NCI-H345 treated with DMSO at 0.1 percent for 48 hours (cell line): Measurements from ENCODE around the gene EIF5A2.

Experiments used
- DNase-seq: peaks from one replicate; lab custom pipeline; 2025; ENCODE audit not compliant: unreplicated experiment; lab: John Stamatoyannopoulos, UW

The EIF5A2 gene

GRCh38 chr3:170862618-170863374, 45.6 kb downstream of the EIF5A2 start:
- no peak for DNase-seq

DNA sequence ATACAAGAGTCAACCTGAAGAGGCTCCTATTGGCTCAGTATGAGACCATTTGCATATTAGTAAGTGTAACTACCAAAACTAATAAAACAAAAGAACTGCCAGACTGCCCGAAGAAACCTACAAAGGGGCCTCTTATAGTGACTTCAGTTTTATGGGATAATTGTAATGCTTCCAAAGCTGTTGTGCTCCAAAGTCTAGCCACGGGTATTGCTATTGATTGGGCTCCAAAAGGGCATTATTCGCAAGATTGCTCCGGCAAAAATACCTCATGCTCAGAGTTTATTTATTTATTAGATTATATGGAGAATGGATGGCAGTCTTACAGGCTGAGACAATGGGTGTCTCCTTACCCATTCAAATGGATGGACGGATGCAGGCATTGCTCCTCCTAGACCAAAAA, 49.8 kb downstream of the EIF5A2 start:
- DNase-seq = no peak

DNA sequence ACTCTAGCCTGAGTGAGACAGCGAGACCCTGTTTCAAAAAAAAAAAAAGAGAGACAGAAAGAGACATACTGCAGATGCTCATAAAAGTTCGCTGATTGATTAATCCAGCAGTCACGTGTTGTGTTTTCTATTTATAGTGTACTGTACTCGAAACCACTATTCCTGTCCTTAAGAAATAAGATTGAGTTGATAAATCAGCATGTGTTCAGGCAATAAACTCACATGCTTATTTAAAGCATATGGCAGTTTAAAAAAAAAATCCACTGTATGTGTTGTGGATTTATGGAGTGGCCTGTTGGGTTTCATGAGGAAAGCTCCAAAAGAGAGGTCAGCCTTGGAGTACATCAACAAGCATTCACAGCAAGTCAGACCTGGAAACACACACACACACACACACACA, 56.1 kb downstream of the EIF5A2 start:
- no peak for DNase-seq

GRCh38 chr3:170848292-170848917, 60.0 kb downstream of the EIF5A2 start:
- DNase-seq = peak; percentile 1

DNA sequence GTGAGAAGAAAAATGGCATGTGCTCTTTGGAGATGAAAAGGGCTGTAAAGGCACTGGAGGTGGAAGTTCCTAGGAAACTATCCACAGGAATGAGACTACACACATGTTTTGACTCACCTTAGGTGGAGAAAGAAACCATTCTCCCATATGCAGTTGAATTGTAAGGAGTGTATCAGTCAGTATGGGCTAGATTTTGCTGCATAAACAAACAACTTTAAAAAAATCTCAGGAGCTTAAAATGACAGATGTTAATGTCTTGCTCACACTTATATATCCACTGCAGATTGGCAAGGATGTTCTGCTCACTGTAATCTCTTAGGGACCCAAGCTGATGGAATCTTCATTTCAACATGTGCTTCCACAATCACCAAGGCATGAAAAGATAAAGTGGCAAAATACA, 64.1 kb downstream of the EIF5A2 start:
- no peak for DNase-seq

- DNase-seq = no peak
Observed at GRCh38 chr3:170840291-170840859, 68.1 kb downstream of the EIF5A2 start.

DNA sequence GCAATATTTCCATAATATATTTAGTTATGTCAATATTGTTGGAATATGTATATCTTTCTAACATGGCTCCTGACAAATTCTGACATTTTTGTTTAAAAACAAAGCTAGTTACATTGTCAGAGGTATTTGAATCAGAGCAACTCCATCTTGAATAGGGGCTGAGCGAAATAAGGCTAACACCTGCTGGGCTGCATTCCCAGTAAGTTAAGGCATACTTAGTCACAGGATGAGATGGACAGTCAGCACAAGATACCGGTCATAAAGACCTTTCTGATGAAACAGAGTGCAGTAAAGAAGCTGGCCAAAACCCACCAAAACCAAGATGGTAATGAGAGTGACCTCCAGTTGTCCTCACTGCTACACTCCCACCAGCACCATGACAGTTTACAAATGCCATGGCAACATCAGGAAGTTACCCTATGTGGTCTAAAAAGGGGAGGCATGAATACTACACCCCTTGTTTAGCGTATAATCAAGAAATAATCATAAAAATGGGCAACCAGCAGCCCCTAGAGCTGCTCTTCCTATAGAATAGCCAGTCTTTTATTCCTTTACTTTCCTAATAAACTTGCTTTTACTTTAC, 68.8 kb downstream of the EIF5A2 start:
- no peak for DNase-seq
